ENCODE results near the gene SUSD4.

The SUSD4 gene

DNA sequence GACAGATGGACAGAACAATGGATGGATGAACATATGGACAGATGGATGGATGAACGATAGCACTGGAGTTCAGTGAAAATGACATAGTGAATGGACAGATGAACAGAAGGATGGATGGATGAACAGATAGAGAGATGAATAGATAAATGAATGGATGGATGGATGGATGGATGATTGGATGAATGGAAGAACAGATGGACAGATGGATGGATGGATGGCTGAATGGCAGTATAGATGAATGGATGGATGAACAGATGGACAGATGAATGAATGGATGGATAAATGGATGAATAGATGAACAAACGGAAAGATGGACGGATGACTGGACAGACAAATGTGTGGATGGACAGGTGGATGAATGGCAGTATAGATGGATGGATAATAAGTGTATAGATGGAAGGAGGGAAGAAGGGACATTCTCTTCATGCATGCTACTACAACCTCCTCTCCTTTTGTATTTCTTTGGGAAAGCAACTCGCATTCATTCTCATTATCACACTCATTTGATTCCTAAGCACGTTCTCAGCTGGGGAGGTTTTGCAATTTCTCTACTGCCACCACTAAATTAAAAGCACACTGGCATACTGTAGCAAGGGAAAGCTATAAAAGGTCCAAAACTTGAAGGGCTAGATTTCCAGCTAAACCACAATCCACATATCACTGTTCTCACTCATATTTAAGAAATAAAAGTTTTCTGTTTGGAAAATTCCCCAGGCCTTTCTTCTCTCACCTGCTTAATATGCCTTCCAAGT is 34.1 kb downstream of the SUSD4 start:
- DNase-seq (ENCODE audit: low read depth in 3 of 3): no peak

DNA sequence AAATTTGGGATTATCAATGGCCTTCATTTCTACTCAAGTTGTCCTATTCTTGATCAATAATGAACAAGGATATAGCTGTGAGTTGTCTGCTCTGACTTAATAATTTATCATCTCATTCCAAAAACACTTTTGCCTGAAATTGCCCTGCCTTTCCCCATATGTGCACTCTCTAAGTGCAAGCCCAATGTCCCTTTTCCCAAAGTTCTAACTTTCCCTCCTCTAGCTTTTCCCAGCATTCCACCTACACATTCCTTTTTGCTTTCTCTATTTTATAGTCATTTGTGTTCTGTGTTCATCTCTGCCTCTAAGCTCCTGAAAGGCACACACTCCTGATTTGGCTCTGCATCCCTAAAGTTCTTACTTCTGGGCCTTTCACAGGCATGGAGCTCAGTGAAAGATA is 34.7 kb downstream of the SUSD4 start:
- no peak for DNase-seq (ENCODE audit: low read depth in 3 of 3)

DNA sequence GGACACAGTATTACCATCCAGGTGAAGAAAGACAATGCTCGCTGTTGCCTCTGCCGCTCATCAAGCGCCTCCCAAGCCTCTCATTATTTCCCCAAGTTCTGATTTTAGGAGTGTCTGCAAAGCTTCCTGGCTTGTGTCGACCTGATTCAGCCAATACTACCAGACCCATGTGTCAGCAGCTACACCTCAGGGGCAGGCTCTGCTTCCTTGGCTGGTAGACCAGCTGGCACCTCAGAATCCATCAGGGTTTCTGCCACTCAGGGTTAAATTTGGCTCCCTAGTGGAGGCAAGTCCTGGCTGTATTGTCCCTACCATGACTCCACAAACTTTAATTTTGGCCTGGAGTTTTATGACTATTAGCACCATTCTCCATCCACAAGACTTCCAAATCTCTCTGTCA is 35.4 kb downstream of the SUSD4 start:
- DNase-seq (ENCODE audit: low read depth in 3 of 3): no peak

DNA sequence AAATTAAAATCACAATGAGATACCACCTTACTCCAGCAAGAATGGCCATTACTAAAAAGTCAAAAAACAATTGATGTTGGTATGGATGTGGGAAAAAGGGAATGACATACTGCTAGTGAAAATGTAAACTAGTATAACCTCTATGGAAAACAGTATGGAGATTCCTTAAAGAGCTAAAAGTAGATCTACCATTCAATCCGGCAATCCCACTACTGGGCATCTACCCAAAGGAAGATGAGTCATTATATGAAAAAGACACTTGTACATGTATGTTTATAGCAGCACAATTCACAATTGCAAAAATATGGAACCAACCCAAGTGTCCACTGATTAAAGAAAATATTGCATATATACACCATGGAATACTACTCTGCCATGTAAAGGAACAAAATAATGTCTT is 37.2 kb downstream of the SUSD4 start:
- DNase-seq (ENCODE audit: low read depth in 3 of 3): no peak

DNA sequence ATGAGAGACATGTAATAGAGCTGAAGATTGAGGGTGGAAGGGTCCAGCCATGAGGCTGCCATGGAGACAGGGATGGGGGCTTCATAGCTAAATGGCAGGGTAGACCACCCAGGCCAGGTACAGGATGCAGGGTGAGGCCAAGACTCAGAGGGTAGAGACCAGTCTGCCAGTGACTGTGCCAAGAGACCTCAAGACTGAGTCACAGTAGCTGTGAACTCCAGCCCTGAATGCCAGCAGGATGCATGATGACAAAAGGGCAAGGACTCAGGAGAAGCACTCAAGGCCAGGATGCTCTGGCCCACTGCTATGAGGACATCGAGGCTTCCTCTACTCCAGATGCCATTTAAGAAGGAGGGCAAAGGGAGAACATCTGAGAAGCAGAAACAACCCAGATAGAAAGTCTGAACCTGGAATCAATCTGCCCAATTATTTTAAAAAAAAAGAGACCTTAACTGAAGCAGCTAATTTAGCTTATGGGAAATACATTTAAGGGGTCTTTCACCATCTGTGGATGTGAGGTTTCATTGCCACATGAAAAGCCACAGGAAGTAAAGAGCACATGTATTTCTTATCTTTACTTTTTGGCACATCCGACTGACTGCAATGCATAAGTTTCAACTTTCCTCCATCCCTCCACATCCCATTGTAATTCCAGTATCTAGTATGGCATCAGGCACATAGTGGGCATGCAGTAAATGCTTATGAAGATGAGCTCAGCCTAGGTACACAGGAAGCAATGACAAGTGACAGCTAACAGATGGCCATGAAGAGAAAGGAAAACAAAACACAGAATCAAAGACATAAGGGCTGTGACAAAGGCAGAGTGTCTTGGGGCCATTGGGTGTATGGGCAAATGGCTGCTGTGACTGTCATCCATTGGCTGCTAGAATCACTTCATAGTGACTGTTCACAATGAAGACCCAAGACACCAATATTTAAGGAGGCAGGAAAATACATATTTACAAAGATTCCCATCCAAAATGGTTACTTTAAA is 40.2 kb downstream of the SUSD4 start:
- DNase-seq (ENCODE audit: low read depth in 3 of 3): no peak

DNA sequence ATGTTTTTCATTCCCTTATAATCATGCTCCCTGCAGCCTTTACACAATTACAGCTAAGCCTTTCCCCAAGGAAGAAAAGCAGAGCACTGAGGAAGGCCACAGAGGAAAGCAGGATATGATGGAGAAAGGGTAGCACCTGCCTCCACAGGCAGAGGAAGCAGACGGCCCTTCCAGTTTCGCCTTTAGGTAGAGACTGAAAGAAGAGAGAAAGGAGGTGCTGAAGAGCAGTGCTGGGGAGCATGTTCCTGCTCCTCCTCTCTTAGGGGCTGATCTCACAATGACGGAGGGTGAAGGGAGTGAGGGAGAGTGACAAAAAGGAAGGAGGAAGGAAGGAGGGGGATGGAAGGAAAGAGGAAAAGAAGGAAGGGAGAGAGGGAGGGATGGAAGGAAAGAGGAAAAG is 41.1 kb downstream of the SUSD4 start:
- no peak for DNase-seq (ENCODE audit: low read depth in 3 of 3)

DNA sequence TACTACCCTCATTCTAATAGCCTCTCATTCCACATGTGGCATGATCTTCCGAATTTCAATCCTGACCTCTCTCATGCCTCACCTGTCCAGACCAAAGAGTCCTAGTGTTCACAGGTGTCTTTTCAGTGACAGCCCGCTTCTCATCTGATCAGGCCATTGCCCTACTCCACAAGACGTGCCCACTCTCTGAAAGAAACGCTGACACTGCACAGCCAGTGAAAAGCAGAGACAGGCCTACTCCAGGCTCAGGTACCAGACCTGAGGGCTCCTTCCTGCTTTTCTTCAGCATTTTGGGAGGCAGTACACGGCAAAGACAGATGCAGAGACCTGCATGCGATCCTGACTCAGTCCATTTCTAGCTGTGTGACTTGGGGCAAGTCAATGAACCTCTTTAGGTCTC is 43.0 kb downstream of the SUSD4 start:
- no peak for DNase-seq (ENCODE audit: low read depth in 3 of 3)

DNA sequence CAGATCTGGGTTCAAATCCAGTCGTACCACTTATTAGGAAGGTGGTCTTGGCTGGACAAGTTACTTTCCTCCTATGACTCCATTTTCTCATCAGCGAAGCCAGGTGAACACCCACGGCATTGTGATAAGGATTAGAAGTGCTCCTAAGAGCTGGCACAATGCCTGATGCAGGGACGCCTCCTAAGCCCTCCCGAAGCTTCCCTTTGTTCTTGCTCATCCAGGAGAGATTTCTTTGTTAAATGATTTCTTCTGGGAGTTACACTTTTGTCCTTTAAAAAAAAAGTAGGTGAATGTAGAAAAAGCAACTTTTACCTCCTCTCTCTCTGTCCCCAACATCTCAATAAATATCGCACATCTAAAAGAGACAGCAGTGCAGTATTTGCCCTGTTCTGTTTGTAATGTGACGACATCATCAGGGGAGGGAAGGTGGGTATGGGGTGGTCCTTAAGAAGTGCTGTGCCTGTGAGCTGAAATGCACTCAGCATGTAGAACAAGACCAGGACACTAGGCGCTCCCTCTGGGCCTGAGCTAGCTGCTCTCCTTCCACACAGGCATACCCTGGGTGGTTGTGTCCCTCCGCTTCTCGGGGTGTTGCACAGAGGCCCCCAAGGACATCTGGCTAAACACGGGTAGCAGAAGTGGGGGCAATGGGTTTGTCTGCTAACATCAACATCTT is 43.9 kb downstream of the SUSD4 start:
- DNase-seq (ENCODE audit: low read depth in 3 of 3): no peak

DNA sequence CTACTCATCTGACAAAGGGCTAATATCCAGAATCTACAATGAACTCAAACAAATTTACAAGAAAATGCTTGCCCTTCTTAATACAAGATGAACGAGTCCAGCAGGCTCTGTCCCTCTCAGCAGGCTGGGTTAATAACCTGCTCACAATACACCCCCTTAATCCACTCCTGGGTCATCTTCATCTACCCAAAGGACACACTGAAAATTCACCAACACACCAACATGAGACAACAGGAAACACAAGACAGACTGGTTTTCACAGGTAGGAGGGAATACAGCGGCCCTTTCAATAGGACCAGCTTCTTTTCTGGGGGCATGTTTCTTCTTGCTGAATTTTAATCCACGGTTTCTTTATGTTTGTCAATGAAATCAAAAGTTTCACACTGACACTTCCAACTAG is 44.6 kb downstream of the SUSD4 start:
- DNase-seq (ENCODE audit: low read depth in 3 of 3): no peak

DNA sequence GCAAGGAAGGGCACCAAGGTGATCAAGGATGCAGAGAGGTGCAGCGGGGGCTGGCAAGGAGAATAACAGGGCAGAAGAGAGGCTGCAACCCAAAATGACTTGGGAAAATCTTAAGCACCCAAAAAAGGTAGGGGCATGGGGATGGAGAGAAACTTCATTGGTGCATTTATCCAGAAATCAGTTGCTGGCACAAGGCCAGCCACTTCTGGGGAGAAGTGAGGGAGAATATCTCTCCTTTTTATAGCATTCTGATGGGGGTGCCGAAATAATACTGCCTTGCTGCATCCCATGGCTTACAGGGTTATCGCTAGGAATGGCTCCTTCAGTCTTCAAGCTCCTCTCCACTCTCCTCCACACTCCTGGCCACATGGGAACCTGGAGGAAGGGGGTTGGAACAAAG is 47.9 kb downstream of the SUSD4 start:
- DNase-seq (ENCODE audit: low read depth in 3 of 3): no peak

DNA sequence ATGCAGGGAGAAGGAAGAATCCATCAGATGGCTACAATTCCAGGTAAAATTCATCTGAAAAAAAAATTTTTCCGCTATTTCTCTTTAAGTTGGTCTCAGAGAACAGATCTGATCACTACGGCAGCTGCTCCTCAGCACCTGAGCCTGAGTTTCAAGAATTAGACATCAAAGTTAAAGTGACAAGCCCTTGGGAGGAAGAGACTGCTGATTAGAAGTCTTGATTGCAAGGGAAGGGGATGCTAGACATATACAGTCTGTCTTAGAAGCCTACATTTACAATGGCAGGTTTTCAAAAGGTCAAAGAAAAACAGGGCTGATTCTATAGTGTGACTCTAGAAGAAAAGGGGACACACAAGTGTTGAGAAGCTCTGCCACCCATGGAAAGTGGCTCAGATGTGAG is 48.3 kb downstream of the SUSD4 start:
- no peak for DNase-seq (ENCODE audit: low read depth in 3 of 3)

DNA sequence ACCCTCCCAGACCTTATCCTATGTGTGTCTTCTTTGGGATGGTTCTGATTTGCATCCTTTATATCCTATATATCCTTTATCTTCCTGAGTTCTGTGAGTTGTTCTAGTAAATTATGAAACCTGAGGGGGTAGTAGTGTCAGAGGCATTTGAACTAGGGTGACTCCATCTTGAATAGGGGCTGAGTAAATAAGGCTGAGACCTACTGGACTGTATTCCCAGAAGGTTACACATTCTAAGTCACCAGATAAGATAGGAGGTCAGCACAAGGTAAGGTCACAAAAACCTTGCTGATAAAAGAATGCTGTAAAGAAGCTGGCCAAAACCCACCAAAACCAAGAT is 50.6 kb downstream of the SUSD4 start:
- DNase-seq (ENCODE audit: low read depth in 3 of 3): no peak

DNA sequence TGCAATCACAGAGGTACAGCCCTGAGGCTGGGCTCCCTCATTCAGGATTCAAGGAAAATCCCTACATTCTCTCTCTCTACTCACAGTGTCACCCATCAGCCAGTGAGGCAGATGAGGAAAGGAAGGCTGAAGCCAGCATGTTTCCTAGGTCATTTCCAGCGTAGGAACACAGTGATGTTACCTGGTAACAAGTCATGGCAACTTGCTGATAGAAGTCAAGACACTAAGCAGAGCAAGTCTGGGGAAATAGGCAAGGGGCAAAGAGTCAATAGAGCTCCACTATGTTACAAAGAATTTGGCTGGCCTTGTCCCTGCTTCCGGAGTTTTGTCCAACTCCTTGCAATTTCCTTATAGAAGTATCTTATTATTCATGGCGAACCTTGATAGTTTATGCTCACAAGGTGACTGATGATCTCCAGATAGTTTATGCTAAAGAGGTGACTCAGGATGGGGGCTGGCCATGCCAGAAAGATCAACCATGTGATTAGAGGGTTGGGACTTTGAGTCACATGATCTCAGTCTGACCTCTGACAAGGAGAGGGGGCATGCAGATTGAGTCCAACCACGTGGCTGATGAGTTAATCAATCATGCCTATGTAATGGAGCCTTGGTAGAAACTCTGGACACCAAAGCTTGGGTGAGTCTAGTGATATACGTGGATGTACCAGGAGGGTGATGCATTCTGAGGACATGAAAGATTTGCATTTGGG is 51.1 kb downstream of the SUSD4 start:
- no peak for DNase-seq (ENCODE audit: low read depth in 3 of 3)

DNA sequence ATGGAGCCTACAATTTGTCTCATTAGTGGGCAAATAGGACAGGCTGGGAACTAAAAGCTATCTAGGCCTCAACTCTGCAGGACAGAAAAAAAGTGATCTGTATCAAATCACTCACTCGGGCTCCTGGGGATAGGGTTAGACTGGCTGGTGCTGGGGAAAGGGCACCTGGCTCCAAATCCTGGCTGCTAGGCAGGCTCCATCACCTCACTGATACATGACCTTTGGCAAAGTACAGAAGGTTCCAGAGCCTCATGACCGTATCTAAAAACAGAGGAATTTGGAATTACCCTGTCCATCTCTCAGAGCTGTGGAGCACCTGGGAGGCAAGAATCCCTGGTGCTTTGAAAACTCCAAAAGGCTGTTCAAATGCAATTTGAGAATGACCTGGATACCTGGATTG is 51.7 kb downstream of the SUSD4 start:
- DNase-seq (ENCODE audit: low read depth in 3 of 3): no peak

DNA sequence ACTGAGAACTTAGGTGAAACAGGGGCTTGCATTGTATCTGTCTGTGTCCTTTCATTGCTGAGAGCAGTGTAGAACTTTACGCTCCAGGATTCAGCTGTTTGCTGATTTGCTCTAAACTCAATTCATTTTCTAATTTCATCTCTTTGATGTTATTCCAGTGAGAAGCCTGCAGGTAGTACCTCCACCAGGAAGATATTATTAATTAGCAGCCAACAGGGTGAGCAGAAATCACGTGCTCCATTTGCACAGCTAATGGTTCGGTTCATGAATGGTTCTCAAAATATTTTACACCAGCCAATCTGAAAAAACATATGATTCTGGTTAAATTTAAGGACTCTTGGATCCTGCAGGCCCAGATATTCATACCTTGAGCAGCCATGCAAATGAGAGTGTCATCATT is 52.1 kb downstream of the SUSD4 start:
- DNase-seq (ENCODE audit: low read depth in 3 of 3): no peak

DNA sequence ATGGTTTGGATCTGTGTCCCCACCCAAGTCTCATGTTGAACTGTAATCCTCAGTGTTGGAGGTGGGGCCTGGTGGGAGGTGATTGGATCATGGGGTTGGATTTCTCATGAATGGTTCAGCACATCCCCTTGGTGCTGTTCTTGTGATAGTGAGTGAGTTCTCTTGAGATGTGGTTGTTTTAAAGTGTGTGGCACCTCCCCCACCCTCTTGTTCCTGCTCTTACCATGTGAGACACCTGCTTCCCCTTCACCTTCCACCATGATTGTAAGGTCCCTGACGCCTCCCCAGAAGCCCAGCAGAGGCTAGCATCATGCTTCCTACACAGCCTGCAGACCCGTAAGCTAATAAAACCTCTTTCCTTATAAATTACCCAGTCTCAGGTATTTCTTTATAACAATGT is 55.8 kb downstream of the SUSD4 start:
- DNase-seq (ENCODE audit: low read depth in 3 of 3): no peak

DNA sequence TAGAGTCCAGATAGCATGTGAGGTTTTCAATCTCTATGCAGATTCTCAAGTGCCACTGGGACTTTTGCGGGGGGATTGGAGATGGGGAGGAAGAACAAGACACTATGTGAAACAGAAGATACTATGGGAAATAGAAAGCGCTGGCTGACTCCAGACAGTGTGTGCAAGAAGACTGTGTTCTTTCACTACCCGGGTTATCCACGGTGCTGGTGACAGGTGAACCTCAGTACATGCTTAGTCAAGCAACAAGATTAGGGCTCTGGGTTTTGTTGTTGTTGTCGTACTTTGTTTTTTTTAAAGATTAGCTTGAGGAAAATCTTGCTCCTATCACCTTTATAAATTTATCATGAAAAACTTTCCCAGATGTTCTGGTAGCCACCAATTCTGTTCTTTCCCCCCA is 56.4 kb downstream of the SUSD4 start:
- DNase-seq (ENCODE audit: low read depth in 3 of 3): no peak

DNA sequence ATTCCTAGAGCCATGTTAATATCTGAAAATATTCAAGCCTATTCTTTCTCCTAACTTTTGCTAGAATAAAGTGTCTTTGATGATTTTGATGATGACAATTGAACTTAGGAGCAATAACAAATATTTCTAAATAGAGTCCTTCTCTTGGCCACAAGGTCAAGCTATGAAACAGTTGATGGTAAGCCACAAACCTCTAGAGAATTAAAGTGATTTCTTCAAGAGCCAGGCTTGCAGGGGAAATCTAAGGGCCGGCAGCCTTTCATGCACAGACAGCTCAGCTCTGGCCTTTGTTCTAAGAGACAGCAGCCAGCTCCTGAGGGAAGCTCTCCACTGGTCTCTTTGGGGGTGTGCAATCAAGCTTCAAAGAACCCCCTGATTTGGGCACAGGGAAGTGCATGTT is 59.0 kb downstream of the SUSD4 start:
- no peak for DNase-seq (ENCODE audit: low read depth in 3 of 3)

DNA sequence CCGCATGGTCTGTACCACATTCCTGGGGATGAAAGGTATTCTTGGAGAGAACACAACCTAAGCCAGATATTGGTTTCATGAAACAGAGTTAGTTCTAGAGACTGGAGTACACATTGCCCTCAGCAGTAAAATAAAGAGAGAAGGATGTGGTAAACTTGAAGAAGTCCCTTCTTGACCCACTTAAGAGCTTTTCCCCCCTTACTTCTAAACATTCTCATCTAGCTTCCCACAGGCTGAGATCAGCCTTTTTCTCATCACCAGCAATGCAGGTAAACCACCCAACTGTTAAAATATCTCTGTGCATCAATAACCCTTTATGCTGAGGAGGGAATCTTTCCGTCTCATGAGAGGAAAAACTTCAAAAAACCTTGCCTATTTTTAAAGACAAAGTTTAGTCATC is 62.6 kb downstream of the SUSD4 start:
- no peak for DNase-seq (ENCODE audit: low read depth in 3 of 3)

DNA sequence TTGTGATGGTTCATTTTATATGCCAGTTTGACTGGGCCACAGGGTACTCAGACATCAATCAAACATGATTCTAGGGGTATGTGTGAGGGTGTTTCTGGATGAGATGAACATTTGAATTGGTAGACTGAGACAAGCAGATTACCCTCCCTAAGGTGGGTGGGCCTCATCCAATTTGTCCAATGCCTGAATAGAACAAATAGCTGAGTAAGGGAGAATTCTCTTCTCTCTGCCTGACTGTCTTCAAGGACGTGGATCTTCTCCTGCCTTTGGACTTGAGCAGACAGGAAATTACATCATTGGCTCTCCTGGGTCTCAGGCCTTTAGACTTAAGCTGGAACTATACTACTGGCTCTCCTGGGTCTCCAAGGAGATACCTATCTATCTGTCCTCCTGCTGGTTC is 64.4 kb downstream of the SUSD4 start:
- no peak for DNase-seq (ENCODE audit: low read depth in 3 of 3)

DNA sequence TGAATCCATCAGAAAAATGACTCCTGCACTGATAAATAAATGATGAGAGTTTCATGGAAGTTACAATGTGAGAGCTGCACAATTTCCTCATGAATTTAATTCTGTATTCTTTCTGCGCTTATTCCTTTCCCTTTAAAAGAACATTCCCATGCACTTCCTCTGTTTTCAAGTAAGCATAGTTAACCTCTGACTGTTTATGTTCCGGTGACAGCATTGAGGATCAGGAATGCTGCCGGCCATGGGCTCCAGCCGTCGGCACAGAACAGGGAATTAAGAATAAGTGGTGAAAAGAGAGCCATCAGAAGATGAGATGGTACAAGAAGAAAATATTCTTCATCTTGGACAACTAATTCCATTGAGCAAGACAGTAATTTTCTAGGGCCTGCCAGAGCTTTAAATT is 65.3 kb downstream of the SUSD4 start:
- no peak for DNase-seq (ENCODE audit: low read depth in 3 of 3)

DNA sequence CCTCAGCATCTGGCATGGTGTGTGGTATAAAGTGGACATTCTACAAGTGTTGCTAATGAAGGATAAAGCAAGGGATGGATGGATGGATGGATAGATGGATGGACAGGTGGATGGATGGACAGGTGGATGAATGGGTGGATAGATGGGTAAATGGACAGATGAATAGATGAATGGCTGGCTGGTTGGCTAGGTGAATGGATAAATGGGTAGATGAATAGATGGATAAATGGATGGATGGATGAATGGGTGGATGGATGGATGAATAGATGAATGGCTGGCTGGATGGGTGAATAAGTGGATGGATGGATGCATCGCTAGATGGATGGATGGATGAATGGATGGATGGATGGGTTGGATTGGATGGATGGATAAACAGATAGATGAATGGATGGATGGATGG is 66.2 kb downstream of the SUSD4 start:
- DNase-seq (ENCODE audit: low read depth in 3 of 3): no peak

Data from stimulated activated CD4-positive, alpha-beta T cell treated with anti-CD3 and anti-CD28 coated beads, TNF-alpha, amount 100 ng/mL, for 4 hours (primary cell).